ENCODE results near the gene DEF6.

The DEF6 gene

DNA sequence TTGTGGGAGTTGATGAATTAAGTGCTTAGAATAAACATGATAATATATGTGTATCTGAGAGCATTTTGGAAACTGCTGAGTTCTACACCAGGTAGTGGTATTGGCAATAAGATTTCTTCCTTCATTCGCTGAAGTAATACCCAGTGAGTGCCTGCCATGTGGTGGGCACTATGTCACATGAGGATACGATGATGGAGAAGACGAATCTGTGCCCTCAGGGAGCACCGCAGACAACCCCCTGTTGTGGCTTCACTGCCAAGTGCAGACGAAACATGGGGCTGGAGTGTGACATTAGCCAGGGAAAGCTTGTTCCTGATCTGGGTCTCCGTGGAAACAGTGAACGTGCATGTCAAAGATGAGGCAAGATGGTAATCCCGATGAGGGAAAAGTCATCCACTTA lies 30.2 kb upstream of the DEF6 start:
- peaks cover 37% of the 10 kb centered on the region for H3K4me1 Mint-ChIP-seq (ENCODE audit: low read depth)
- no peak overlapping the region for H3K4me3 Mint-ChIP-seq
- no peak overlapping the region for H3K27ac Mint-ChIP-seq
- no peaks in the 10 kb centered on the region for H3K27me3 Mint-ChIP-seq
- H3K36me3 Mint-ChIP-seq = peaks cover 10% of the 10 kb centered on the region
- H3K9me3 Mint-ChIP-seq (ENCODE audit: low read depth) = no peaks in the 10 kb centered on the region

DNA sequence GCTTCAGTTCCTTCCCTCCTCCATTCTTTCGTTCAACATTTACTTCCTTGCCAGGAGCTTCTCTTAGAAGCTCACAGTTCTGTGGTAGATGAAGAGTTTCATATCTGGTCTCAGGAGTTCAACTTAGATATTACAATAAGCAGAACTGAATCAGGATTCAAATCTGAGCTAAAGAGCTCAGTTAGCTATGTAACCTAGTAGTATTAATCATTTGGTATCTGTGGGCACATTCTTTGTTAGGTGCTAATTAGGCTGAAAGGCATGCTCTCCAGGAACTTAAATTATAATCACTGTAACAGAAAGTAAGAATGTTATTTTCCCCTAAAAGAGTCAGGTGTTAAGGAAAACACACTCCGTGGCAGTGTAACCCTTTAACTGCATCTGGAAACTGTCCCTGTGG lies 29.7 kb upstream of the DEF6 start:
- peaks cover 10% of the 10 kb centered on the region for H3K36me3 Mint-ChIP-seq
- H3K27ac Mint-ChIP-seq = peak overlapping the region; percentile 24
- no peak overlapping the region for H3K4me3 Mint-ChIP-seq
- no peaks in the 10 kb centered on the region for H3K9me3 Mint-ChIP-seq (ENCODE audit: low read depth)
- no peaks in the 10 kb centered on the region for H3K27me3 Mint-ChIP-seq
- H3K4me1 Mint-ChIP-seq (ENCODE audit: low read depth) = peaks cover 33% of the 10 kb centered on the region

DNA sequence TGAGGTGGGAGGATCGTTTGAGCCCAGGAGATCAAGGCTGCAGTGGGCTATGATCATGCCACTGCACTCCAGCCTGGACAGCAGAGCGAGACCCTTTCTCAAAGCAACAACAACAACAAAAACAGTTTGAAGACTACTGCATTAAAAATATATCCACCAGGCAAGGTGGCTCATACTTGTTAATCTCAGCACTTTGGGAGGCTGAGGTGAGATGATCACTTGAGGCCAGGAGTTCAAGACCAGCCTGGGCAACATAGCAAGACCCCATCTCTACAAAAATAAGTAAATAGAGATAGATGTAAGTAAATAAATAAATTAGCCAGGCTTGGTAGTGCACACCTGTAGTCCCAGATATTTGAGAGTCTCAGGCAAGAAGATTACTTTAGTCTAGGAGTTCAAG lies 25.6 kb upstream of the DEF6 start:
- Mint-ChIP-seq H3K4me1 (ENCODE audit: low read depth) (peaks cover 14% of the 10 kb centered on the region), H3K4me3 (no peak overlapping the region), H3K9me3 (ENCODE audit: low read depth) (no peaks in the 10 kb centered on the region), H3K36me3 (peaks cover 8% of the 10 kb centered on the region), H3K27ac (no peak overlapping the region), H3K27me3 (no peaks in the 10 kb centered on the region)

DNA sequence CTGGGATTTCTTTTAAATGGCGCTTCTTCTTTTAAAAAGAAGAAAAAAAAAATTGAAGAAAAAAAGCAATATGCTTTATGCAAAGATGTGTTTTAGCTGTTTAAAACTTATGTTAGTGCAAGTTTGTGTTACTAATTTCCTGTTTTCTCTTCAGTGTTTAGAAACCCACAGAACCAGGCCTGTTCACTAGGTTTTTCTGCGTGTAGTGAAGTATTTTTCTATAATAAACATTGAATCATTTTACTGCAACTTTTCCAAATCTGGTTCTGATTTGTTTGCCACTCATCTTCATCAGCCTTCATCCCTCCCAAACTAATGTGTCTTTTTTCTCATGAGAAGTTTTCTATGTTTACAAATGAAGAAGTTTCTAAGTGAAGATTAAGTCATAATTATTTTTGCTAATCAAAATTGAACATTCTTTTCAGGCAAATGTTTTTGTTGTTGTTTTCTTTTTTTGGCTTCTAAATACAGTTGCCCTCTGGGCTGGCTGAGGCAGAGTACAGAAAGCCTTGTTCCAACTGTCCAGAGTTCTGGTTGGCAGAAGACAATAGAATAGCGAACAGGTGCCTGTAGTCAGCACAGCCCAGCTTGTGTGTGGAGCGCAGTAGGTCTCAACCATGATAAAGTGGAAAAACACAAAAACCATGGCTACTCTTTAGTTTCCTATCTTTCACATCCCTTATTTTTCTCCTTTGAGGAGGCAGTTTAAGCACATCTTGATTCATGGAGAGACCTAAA lies 23.6 kb upstream of the DEF6 start:
- Mint-ChIP-seq H3K4me3 (no peak overlapping the region), H3K9me3 (ENCODE audit: low read depth) (no peaks in the 10 kb centered on the region), H3K27me3 (no peaks in the 10 kb centered on the region), H3K27ac (no peak overlapping the region), H3K4me1 (ENCODE audit: low read depth) (peaks cover 10% of the 10 kb centered on the region), H3K36me3 (peaks cover 6% of the 10 kb centered on the region)

DNA sequence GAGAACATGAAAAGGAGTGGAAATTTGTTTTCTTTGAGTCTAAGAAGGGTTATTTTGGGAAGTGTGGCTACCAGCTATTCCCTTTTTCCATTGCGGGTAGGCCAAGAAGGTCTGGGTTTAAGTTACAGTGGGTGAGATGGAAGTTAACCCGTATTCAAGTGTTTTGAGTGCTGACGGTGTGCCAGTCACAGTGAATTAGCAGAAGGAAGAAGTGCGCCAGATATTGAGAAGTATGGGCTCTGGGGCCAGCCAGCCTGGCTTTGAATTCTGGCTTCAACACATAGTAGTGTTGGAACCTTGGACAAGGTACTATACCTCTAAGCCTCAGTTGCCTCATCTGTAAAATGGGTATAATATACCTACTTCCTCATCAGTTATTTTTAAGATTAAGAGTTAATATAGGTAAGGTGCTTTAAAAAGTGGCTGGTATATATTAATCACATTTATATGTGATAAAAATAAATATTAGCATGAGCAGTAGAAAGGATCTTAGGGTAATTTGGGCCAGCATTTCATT lies 21.8 kb upstream of the DEF6 start:
- H3K9me3 Mint-ChIP-seq (ENCODE audit: low read depth) = no peaks in the 10 kb centered on the region
- no peak overlapping the region for H3K4me3 Mint-ChIP-seq
- peaks cover 2% of the 10 kb centered on the region for H3K36me3 Mint-ChIP-seq
- no peaks in the 10 kb centered on the region for H3K27me3 Mint-ChIP-seq
- peaks cover 5% of the 10 kb centered on the region for H3K4me1 Mint-ChIP-seq (ENCODE audit: low read depth)
- H3K27ac Mint-ChIP-seq = peak overlapping the region; percentile 4

DNA sequence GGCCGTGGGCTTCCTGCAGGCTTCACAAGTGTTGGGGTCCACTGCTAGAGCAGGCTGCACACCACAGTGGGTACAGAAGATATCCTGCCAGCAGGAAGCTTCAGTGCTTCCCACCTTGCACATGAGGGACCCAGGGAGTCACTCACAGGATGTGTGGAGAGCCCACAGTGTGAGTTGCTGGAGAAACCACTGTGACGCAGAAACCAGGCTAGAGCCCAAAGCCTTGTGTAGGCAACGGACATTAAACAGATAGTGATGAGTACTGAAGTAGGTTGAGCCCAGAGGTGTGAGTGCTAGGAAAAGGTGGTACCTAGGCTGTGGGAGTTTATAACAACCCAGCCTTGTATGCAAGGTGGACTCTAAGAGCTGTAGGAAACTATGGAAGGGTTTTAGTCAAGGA lies 18.9 kb upstream of the DEF6 start:
- Mint-ChIP-seq H3K4me1 (ENCODE audit: low read depth) (peaks cover 5% of the 10 kb centered on the region), H3K27me3 (no peaks in the 10 kb centered on the region), H3K9me3 (ENCODE audit: low read depth) (no peaks in the 10 kb centered on the region), H3K4me3 (no peak overlapping the region), H3K27ac (no peak overlapping the region), H3K36me3 (peaks cover 6% of the 10 kb centered on the region)

DNA sequence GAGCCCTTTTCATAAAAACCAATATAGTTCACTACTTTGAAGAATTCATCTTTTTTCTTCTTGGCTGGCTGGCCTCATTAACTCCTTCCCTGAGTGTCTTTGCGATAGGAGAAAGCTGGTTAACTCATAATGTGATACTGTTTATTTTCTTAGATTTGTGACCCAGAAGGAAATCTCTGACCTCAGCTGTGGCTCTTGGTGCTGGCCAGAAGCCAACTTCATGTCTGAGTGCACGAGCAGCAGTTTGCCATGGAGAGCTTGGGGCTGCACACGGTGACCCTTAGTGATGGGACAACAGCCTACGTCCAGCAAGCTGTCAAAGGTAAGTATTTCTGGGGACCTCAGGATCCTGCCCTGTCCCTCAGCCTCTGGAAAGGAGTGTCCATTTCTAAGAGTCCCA lies 16.7 kb upstream of the DEF6 start:
- Mint-ChIP-seq H3K27me3 (no peaks in the 10 kb centered on the region), H3K4me3 (no peak overlapping the region), H3K4me1 (ENCODE audit: low read depth) (peaks cover 2% of the 10 kb centered on the region), H3K36me3 (peaks cover 6% of the 10 kb centered on the region), H3K27ac (peak overlapping the region; percentile 22), H3K9me3 (ENCODE audit: low read depth) (no peaks in the 10 kb centered on the region)

DNA sequence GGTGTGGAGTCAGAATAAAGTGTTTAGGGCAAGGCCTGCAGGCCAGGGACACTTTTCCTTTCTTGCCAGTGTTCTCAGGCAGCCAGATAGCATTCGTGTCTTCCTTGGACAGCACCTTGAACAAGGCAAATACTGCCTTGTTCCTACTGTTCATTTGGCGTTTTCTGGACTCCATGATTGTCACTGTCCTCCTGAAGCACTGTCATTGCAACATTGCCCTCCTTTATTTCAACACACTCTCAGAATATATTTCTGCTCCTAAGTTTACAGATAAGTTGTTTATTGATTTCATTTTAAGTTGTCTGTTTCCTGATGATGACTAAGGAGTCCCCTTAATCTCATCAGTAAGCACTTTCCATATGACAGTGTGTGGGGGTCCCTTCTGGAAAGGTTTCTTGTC lies 15.1 kb upstream of the DEF6 start:
- H3K27ac Mint-ChIP-seq = no peak overlapping the region
- H3K4me1 Mint-ChIP-seq (ENCODE audit: low read depth) = peaks cover 2% of the 10 kb centered on the region
- H3K4me3 Mint-ChIP-seq = no peak overlapping the region
- H3K9me3 Mint-ChIP-seq (ENCODE audit: low read depth) = no peaks in the 10 kb centered on the region
- H3K36me3 Mint-ChIP-seq = peaks cover 6% of the 10 kb centered on the region
- no peaks in the 10 kb centered on the region for H3K27me3 Mint-ChIP-seq

DNA sequence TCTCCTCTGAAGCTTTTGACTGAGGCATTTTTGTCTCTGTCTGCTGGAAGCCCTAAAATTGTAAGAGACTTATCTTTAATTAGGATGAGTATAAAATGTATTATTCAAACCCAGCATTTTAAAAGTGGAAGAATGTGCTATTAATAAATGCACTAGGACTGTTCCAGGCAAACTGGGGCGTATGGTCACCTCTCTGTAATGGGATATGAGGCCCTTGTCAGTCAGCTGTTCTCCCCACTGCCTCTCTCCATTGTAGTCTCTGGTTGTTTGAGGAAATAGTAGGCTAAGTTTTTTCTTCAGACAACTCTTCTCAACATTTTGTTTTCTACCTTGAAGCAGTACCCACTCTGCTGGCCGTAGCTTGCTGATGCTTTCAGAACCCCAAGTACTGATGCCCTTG lies 14.3 kb upstream of the DEF6 start:
- H3K27me3 Mint-ChIP-seq = no peaks in the 10 kb centered on the region
- H3K9me3 Mint-ChIP-seq (ENCODE audit: low read depth) = no peaks in the 10 kb centered on the region
- peaks cover 6% of the 10 kb centered on the region for H3K36me3 Mint-ChIP-seq
- no peak overlapping the region for H3K27ac Mint-ChIP-seq
- no peak overlapping the region for H3K4me3 Mint-ChIP-seq
- peaks cover 2% of the 10 kb centered on the region for H3K4me1 Mint-ChIP-seq (ENCODE audit: low read depth)

DNA sequence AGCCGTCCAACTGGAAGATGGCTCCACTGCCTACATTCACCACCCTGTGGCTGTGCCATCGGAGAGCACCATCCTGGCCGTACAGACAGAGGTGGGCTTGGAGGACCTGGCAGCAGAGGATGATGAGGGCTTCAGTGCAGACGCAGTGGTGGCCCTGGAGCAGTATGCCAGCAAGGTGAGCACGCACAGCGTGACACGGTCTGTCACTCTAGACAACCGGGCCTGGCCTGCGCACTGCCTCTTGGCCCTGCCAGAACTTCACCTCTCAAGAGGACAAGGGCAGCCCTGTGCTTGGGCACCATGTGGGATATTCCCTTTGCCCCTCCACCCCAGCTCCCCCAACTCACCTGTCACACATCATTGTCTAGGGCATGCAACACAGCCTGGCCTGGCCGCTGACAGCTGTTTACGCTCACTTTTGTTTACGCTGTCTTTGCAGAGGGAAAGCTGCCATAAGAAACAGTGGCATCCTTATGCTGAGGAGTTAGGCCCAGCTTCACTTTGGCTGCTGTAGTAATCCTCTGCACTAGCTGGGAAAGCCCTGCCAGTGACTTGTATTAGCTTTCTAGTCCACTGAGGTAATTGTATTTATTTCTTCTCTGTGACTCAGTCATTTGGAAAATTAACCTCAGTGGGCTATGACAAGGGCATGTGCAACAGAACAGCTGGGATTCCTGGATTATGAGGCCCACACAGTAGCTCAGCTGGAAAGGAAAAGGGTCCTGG lies 9.8 kb upstream of the DEF6 start:
- peaks cover 2% of the 10 kb centered on the region for H3K36me3 Mint-ChIP-seq
- H3K9me3 Mint-ChIP-seq (ENCODE audit: low read depth) = no peaks in the 10 kb centered on the region
- H3K4me3 Mint-ChIP-seq = no peak overlapping the region
- H3K27ac Mint-ChIP-seq = no peak overlapping the region
- H3K4me1 Mint-ChIP-seq (ENCODE audit: low read depth) = no peaks in the 10 kb centered on the region
- no peaks in the 10 kb centered on the region for H3K27me3 Mint-ChIP-seq

DNA sequence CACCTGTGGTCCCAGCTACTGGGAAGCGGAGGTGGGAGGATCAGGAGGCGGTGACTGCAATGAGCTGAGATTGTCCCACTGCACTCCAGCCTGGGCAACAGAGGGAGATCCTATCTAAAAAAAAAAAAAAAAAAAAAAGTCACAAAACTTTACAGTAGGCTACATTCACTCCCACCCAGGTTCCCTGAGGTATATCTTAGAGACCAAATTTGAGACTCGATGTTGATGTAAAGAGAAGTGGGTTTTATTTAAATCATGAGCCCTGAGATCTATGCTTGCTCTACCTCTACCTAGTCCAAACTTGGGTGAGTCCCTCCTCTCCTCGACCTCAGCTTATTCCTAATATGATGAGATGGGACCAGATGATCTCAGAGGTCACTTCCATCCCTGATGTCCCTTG lies 8.8 kb upstream of the DEF6 start:
- no peaks in the 10 kb centered on the region for H3K4me1 Mint-ChIP-seq (ENCODE audit: low read depth)
- no peak overlapping the region for H3K27ac Mint-ChIP-seq
- H3K27me3 Mint-ChIP-seq = no peaks in the 10 kb centered on the region
- H3K36me3 Mint-ChIP-seq = no peaks in the 10 kb centered on the region
- H3K9me3 Mint-ChIP-seq (ENCODE audit: low read depth) = no peaks in the 10 kb centered on the region
- no peak overlapping the region for H3K4me3 Mint-ChIP-seq

DNA sequence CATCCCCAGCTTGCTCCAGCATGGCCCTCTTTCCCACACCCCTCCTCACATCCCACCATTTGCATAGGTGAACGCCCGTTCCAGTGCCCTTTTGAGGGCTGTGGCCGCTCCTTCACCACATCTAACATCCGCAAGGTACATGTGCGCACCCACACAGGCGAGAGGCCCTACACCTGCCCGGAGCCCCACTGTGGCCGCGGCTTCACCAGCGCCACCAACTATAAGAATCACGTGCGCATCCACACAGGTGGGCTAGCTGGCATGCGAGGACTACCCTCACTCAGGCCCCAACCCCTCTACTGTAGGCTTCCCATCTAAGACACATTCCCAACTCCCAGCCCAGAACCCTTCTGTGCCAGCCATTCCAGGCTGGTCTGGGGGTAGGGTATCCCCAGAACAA lies 6.1 kb upstream of the DEF6 start:
- H3K27ac Mint-ChIP-seq = no peak overlapping the region
- peaks cover 4% of the 10 kb centered on the region for H3K4me1 Mint-ChIP-seq (ENCODE audit: low read depth)
- H3K4me3 Mint-ChIP-seq = no peak overlapping the region
- H3K36me3 Mint-ChIP-seq = peaks cover 4% of the 10 kb centered on the region
- no peaks in the 10 kb centered on the region for H3K27me3 Mint-ChIP-seq
- H3K9me3 Mint-ChIP-seq (ENCODE audit: low read depth) = no peaks in the 10 kb centered on the region

DNA sequence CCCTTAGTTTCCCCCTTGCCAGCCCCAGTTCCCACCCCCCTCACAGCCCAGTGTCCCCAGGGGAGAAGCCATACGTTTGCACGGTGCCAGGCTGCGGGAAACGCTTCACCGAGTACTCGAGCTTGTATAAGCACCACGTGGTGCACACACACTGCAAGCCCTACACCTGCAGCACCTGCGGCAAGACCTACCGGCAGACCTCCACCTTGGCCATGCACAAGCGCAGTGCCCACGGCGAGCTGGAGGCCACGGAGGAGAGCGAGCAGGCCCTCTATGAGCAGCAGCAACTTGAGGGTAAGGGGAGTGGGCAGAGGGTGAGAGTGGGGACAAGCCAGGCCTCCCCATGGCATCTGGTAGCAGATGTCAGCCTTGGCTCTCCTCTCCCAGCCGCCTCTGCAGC lies 5.1 kb upstream of the DEF6 start:
- Mint-ChIP-seq H3K36me3 (peaks cover 4% of the 10 kb centered on the region), H3K27ac (no peak overlapping the region), H3K27me3 (no peaks in the 10 kb centered on the region), H3K9me3 (ENCODE audit: low read depth) (no peaks in the 10 kb centered on the region), H3K4me3 (no peak overlapping the region), H3K4me1 (ENCODE audit: low read depth) (peaks cover 6% of the 10 kb centered on the region)

DNA sequence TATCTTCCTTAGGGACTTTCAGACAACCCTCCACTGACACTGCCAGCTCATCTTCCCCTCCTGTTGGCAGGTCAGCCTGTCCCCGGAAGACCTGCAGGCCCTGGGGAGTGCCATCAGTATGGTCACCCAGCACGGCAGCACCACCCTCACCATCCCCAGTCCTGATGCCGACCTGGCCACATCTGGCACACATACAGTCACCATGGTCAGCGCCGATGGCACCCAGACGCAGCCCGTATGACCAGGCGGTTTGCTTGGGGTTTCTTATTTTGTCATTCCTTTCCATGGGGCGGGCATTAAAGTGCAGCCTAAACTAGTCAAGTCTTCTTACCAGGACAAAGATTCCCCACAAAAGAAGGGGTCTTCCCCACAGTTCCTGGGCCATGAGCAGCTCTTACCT lies 3.9 kb upstream of the DEF6 start:
- H3K9me3 Mint-ChIP-seq (ENCODE audit: low read depth) = no peaks in the 10 kb centered on the region
- H3K27ac Mint-ChIP-seq = no peak overlapping the region
- peaks cover 4% of the 10 kb centered on the region for H3K36me3 Mint-ChIP-seq
- no peaks in the 10 kb centered on the region for H3K27me3 Mint-ChIP-seq
- peaks cover 8% of the 10 kb centered on the region for H3K4me1 Mint-ChIP-seq (ENCODE audit: low read depth)
- no peak overlapping the region for H3K4me3 Mint-ChIP-seq

DNA sequence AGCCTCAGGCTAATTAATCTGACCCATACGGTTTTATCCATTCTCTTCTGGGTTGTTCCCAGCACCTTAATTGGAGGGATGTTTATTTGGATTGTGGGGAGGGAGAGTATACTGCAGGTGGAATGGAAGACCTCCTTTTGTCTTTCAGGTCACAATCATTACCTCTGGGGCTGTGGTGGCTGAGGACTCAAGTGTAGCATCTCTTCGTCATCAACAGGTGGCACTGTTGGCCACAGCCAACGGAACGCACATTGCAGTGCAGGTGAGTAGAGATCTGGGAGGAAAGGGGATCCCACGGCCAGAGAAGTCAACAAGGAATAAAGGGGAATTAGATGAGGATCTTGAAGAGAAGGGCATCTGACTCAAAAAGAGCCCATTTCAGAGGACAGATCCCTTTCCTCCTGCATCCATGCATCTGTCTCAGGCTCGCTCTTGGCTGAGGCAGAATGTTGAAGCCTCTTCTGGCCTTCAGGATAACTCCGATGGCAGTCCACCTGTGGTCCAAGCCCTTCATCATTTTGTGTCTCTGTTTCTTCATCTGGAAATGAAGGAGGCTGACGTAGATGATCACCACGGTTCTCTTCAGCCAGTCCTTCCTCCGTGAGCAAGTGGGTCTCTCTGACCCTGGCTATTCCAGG lies 3.2 kb upstream of the DEF6 start:
- Mint-ChIP-seq H3K27me3 (no peaks in the 10 kb centered on the region), H3K36me3 (peaks cover 4% of the 10 kb centered on the region), H3K27ac (no peak overlapping the region), H3K4me1 (ENCODE audit: low read depth) (peaks cover 14% of the 10 kb centered on the region), H3K9me3 (ENCODE audit: low read depth) (no peaks in the 10 kb centered on the region), H3K4me3 (no peak overlapping the region)
